ENCODE measurements around the gene IL9. TPM values are rescaled to one million over a fixed set of nuclear protein-coding genes. Genes with fewer than 3 reads are reported as not detected.

Gene IL9
- total RNA-seq, 1 experiment from 2014 or later, result not detected

DNA sequence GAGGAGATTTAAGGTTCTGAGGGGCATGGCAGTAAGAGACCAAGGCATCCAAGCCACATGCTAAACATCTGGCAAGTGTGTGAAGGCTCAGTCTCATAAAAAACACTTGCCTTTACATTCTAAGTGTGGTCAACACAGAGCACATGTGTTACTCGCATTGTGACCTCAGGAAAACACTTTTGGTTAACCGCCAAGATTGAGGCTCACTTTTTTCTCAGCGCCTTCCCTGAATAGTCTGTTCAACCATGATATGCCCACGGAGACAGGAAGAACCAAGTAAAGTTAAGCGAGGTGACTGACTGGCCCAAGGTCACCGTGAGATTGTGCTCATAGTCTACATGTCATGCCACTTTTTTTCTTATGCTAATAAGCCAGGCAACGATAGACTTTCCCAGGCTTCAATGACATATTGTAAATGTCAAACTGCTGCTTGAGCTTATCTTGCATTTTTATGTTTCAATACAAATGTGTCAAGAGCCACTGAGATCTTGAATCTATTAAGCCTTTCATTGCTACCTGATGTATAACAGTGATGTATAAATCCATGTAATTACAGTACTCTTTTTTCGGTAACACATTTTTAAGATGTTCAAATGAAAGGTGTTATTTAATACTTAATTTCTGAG, 21.1 kb upstream of the IL9 start:
- TF ChIP-seq, protein P1, sequence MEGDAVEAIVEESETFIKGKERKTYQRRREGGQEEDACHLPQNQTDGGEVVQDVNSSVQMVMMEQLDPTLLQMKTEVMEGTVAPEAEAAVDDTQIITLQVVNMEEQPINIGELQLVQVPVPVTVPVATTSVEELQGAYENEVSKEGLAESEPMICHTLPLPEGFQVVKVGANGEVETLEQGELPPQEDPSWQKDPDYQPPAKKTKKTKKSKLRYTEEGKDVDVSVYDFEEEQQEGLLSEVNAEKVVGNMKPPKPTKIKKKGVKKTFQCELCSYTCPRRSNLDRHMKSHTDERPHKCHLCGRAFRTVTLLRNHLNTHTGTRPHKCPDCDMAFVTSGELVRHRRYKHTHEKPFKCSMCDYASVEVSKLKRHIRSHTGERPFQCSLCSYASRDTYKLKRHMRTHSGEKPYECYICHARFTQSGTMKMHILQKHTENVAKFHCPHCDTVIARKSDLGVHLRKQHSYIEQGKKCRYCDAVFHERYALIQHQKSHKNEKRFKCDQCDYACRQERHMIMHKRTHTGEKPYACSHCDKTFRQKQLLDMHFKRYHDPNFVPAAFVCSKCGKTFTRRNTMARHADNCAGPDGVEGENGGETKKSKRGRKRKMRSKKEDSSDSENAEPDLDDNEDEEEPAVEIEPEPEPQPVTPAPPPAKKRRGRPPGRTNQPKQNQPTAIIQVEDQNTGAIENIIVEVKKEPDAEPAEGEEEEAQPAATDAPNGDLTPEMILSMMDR (IDR thresholded peaks at IDR 0.05; ENCODE audit: unreplicated experiment), result no peak
- DNase-seq (ENCODE audit: unreplicated experiment), result no peak
- Mint-ChIP-seq H3K9me3 (ENCODE audit: unreplicated experiment) (no peaks in the 10 kb centered on the region), H3K27ac (ENCODE audit: low read depth, unreplicated experiment) (no peak overlapping the region), H3K36me3 (ENCODE audit: insufficient read depth, unreplicated experiment) (no peaks in the 10 kb centered on the region), H3K27me3 (ENCODE audit: insufficient read depth, unreplicated experiment) (peaks cover 84% of the 10 kb centered on the region), H3K4me3 (ENCODE audit: unreplicated experiment) (no peak overlapping the region), H3K4me1 (ENCODE audit: insufficient read depth, unreplicated experiment) (no peaks in the 10 kb centered on the region)
- ChIA-PET CTCF (interaction anchor here (0.5 to 2.5 kb wide), 4 partner anchors 11 to 455 kb away, joined by 3 to 10 read pairs (median 4); no protein-coding TSS in a partner anchor), POLR2A (interaction anchor here (1.0 kb wide), 1 partner anchor 23 kb away, joined by 5 read pairs; no protein-coding TSS in a partner anchor)
- no TSS peak for BruUV-seq (replicated peaks)
- intact Hi-C loops (cut with micrococcal nuclease), result no loop called here

GRCh38 chr5:135915466-135916001, 19.9 kb upstream of the IL9 start:
- CTCF ChIA-PET, result interaction anchor here (0.8 to 2.5 kb wide), 4 partner anchors 27 to 453 kb away, joined by 4 to 10 read pairs (median 6); no protein-coding TSS in a partner anchor

GRCh38 chr5:135913713-135914626, 18.3 kb upstream of the IL9 start:
- TF ChIP-seq, protein P1 (IDR thresholded peaks at IDR 0.05; ENCODE audit: unreplicated experiment), result no peak
- Mint-ChIP-seq H3K36me3 (ENCODE audit: insufficient read depth, unreplicated experiment) (no peaks in the 10 kb centered on the region), H3K4me1 (ENCODE audit: insufficient read depth, unreplicated experiment) (no peaks in the 10 kb centered on the region), H3K4me3 (ENCODE audit: unreplicated experiment) (no peak overlapping the region), H3K27me3 (ENCODE audit: insufficient read depth, unreplicated experiment) (peaks cover 100% of the 10 kb centered on the region), H3K9me3 (ENCODE audit: unreplicated experiment) (no peaks in the 10 kb centered on the region), H3K27ac (ENCODE audit: low read depth, unreplicated experiment) (no peak overlapping the region)
- ChIA-PET CTCF (interaction anchor here (0.7 to 2.5 kb wide), 6 partner anchors 31 to 348 kb away, joined by 3 to 10 read pairs (median 3); no protein-coding TSS in a partner anchor), POLR2A (no interaction called here)
- intact Hi-C loops (cut with micrococcal nuclease), result no loop called here
- no TSS peak for BruUV-seq (replicated peaks)
- no peak for DNase-seq (ENCODE audit: unreplicated experiment)

More at GRCh38 chr5:135915466-135916001, 19.9 kb upstream of the IL9 start:
- POLR2A ChIA-PET, result interaction anchor here (1.0 kb wide), 1 partner anchor 22 kb away, joined by 5 read pairs; no protein-coding TSS in a partner anchor
- Mint-ChIP-seq H3K4me1 (ENCODE audit: insufficient read depth, unreplicated experiment) (no peaks in the 10 kb centered on the region), H3K9me3 (ENCODE audit: unreplicated experiment) (no peaks in the 10 kb centered on the region), H3K36me3 (ENCODE audit: insufficient read depth, unreplicated experiment) (no peaks in the 10 kb centered on the region), H3K27ac (ENCODE audit: low read depth, unreplicated experiment) (no peak overlapping the region), H3K27me3 (ENCODE audit: insufficient read depth, unreplicated experiment) (peaks cover 95% of the 10 kb centered on the region), H3K4me3 (ENCODE audit: unreplicated experiment) (no peak overlapping the region)
- intact Hi-C loops (cut with micrococcal nuclease), result no loop called here
- BruUV-seq (replicated peaks), result no TSS peak
- TF ChIP-seq, protein P1 (IDR thresholded peaks at IDR 0.05; ENCODE audit: unreplicated experiment), result no peak
- DNase-seq (ENCODE audit: unreplicated experiment), result no peak

- intact Hi-C loops (cut with micrococcal nuclease), result no loop called here
- Mint-ChIP-seq H3K4me3 (ENCODE audit: unreplicated experiment) (no peak overlapping the region), H3K27me3 (ENCODE audit: insufficient read depth, unreplicated experiment) (peaks cover 54% of the 10 kb centered on the region), H3K36me3 (ENCODE audit: insufficient read depth, unreplicated experiment) (no peaks in the 10 kb centered on the region), H3K9me3 (ENCODE audit: unreplicated experiment) (no peaks in the 10 kb centered on the region), H3K4me1 (ENCODE audit: insufficient read depth, unreplicated experiment) (no peaks in the 10 kb centered on the region), H3K27ac (ENCODE audit: low read depth, unreplicated experiment) (no peak overlapping the region)
- ChIA-PET CTCF (interaction anchor here (0.5 to 2.0 kb wide), 13 partner anchors 11 to 439 kb away, joined by 3 to 6 read pairs (median 3); no protein-coding TSS in a partner anchor), POLR2A (no interaction called here)
- DNase-seq (ENCODE audit: unreplicated experiment), result no peak
- TF ChIP-seq, protein P1 (IDR thresholded peaks at IDR 0.05; ENCODE audit: unreplicated experiment), result no peak
- BruUV-seq (replicated peaks), result no TSS peak
Observed at GRCh38 chr5:135905144-135905543, 9.5 kb upstream of the IL9 start.

Measured in MCF 10A (cell line).